K562 treated with DMSO at 1 percent for 12 hours (cell line): ENCODE measurements around the gene CD8B. TPM values are rescaled to one million over a fixed set of nuclear protein-coding genes. Genes with fewer than 3 reads are reported as not detected.

Source experiments
- total RNA-seq: library from RNA; unstranded; fragments of 300-600 nt; gene quantifications from 2 replicates; pipeline ENCODE4 v1.2.3, GENCODE V29; 2022; ENCODE audit not compliant: insufficient read depth

The CD8B gene
- not detected in 2 replicates for total RNA-seq

GRCh38 chr2:86861628-86862379 is at the start of gene CD8B:
Gene CD8B, minus strand, starts transcription at chr2:86861886. Its CDS starts 21 bp downstream, at chr2:86861865.

GRCh38 chr2:86790676-86791572 is 70.8 kb downstream of the CD8B start, which contains the start of gene CD8A:
Gene CD8A, minus strand, starts transcription at chr2:86790913. Its CDS starts 88 bp downstream, at chr2:86790825.

Other genes starting within 250 kb of the CD8B start
- gene RNF103, start 238.0 kb downstream of the CD8B start, total RNA-seq, result 6.0 and 19.7 TPM in 2 replicates
- gene RMND5A, start 141.6 kb downstream of the CD8B start, total RNA-seq, result 7.8 and 23.3 TPM in 2 replicates
- not detected in 2 replicates for gene CD8A, start 71.0 kb downstream of the CD8B start, total RNA-seq
- 0.83 and 4.4 TPM in 2 replicates for gene RGPD1, start 80.2 kb upstream of the CD8B start, total RNA-seq
- not detected in 2 replicates for gene PLGLB1, start 160.0 kb upstream of the CD8B start, total RNA-seq